GM13977 (cell line): ENCODE measurements around the gene ZNF627.

Experiments used
- DNase-seq: peaks from one replicate; pipeline ENCODE4 v3.0.0; 2012; ENCODE audit warnings: low spot score
- in situ Hi-C: fragments of 300-500 bp; cut with MboI; formaldehyde crosslinking; loops from one replicate; pipeline ENCODE4 v1.12.0; 2022; ENCODE audit warnings: low sequenced_read_pairs, low pct_unique_long_range_greater_than_20kb, mixed read lengths, inconsistent platforms; ENCODE audit not compliant: unreplicated experiment
- TF ChIP-seq, protein P1 (sequence below): IDR thresholded peaks from 2 replicates; pipeline ENCODE4 v1.5.1; 2012; ENCODE audit warnings: mild to moderate bottlenecking, control low read depth; ENCODE audit not compliant: insufficient read depth; ENCODE audit errors: extremely low read depth, missing control alignments

ZNF627 gene

DNA sequence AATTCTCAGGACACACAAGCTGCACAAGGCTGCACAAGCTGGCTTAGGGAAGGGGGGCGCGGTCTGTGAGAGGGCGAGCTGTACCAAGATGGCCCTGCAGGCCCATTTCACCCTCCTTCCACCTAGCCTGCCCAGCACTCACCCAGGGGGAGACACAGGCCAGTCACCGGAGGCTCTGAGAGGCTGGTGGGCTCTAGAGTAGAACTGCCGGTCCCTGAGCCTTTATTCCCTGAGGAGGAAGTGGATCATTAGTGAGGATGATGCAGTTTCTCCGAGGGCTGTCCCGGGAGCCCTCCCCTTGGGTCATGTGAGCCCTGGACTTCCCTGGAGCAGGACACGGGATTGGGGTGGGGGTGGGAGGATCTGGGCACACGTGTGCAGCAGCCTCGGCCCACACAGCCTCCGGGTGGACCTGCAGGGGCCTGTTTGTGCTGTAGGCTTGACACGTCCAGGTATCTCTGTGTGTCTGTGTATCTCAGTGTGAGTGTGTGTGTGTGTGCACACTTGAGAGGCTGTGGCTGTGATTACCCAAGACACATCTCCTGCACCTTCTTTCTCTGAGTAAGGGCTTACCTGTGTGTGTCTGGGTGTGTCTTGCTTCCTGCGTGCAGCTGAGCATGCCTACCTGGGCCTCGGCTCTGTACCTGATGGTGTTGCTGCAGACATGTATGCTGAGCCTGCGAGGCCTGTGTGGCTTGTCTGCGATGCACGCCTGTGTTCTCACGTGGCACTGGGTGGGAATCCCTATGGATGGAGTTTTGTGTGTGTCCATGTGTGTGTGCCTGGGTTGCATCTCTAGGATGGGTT is 19.6 kb upstream of the ZNF627 start, which contains the start of gene ACP5:
TSS of gene ACP5 (minus strand) at position 195 of the 807 bp plus-strand sequence. CDS start 328 bp downstream, outside the sequence.
- in situ Hi-C loops = no loop called here
- TF ChIP-seq, protein P1, sequence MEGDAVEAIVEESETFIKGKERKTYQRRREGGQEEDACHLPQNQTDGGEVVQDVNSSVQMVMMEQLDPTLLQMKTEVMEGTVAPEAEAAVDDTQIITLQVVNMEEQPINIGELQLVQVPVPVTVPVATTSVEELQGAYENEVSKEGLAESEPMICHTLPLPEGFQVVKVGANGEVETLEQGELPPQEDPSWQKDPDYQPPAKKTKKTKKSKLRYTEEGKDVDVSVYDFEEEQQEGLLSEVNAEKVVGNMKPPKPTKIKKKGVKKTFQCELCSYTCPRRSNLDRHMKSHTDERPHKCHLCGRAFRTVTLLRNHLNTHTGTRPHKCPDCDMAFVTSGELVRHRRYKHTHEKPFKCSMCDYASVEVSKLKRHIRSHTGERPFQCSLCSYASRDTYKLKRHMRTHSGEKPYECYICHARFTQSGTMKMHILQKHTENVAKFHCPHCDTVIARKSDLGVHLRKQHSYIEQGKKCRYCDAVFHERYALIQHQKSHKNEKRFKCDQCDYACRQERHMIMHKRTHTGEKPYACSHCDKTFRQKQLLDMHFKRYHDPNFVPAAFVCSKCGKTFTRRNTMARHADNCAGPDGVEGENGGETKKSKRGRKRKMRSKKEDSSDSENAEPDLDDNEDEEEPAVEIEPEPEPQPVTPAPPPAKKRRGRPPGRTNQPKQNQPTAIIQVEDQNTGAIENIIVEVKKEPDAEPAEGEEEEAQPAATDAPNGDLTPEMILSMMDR = no peak
- no peak for DNase-seq

DNA sequence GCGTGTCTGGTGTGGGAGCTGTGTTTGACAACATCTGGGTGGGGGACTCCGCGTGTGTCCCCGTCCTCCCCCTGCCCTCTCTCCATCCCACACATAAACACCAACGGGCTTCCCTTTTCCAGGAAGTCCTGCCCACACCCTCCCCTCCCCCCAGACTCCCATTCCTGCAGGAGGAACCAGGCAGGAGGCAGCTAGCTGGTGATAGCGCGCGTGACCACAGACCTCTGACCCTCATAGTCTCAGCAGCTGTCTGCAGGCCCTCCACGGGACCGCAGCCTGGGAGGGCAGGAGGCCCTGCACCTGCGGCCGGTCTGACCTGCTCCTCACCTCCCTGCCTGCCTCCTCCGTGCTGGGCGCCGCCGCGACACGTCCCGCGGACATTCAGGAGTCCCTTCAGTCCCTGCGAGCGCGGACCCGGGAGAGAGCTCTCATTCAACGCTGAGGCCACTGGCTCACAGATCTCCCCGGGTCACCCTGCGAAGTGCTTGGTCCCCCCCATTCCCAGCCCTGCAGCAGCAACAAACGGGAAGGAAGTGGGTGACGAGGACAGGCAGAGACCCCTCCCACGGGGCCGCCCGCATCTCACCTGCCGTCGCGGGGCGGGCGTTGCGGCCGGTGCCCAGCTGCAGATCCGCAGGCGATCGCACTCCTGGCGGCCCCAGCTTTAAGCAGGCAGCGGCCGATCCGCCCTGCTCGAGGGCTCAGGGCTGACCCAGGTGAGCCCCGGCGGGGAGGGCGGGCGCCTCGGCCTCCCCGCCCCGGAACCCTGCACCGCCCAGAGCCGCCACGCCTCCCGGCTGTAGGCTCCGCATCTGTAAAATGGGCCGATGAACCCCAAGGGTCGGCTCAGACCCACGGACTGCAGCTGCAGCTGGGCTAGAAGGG is 18.8 kb upstream of the ZNF627 start:
- TF ChIP-seq, protein P1 = no peak
- in situ Hi-C loops = no loop called here
- peak; percentile 71 for DNase-seq

DNA sequence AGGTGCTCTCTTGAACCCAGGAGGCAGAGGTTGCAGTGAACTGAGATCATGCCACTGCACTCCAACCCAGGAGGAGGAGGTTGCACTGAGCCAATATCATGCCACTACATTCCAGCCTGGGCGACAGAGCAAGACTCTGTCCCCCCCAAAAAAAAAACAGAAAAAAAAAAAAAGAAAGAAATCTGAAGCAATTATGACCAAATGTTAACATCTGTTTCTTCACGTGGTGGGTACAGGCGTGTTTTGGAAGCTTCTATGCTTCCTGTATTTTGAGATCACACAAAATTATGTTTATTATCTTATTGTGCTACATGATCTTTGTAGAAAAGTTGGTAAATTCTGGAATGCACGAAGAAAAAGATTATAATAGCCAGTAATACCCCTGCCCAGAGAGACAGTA is 17.2 kb upstream of the ZNF627 start:
- in situ Hi-C loops = no loop called here
- no peak for DNase-seq
- TF ChIP-seq, protein P1 = no peak

DNA sequence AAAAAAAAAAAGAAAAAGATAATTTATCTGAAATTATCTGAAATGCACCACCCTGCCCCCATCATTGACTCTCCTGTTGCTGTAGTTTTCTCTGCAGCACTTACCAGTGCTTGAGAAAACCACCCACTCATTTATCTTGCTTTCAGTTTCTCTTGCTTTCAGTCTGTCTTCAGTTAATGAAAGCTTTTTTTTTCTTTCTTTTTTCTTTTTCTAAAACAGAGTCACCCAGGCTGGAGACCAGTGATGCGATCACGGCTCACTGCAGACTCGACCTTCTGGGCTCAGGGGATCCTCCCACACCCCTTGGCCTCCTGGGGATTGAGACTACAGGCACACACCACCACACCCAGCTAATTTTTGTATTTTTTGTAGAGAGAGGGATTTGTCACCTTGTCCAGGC is 15.5 kb upstream of the ZNF627 start:
- in situ Hi-C loops = no loop called here

DNA sequence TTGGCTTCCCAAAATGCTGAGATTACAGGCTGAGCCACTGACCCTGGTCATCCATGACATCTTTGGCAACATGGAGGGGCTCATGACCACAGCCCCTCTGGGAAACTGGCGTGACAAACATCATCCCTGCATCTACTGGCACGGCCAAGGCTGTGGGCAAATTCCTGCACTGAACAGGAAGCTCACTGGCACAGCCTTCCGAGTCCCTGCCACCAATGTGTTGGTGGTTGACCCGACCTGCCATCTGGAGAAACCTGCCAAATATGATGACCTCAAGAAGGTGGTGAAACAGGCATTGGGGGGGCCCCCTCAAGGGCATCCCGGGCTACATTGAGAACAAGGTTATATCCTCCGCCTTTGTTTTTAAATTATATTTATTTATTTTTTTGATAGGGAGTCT is 11.0 kb upstream of the ZNF627 start:
- in situ Hi-C loops = no loop called here
- DNase-seq = no peak
- TF ChIP-seq, protein P1 = no peak

More for the DNA sequence above, 15.5 kb upstream of the ZNF627 start:
- TF ChIP-seq, protein P1 = no peak
- DNase-seq = peak; percentile 82

DNA sequence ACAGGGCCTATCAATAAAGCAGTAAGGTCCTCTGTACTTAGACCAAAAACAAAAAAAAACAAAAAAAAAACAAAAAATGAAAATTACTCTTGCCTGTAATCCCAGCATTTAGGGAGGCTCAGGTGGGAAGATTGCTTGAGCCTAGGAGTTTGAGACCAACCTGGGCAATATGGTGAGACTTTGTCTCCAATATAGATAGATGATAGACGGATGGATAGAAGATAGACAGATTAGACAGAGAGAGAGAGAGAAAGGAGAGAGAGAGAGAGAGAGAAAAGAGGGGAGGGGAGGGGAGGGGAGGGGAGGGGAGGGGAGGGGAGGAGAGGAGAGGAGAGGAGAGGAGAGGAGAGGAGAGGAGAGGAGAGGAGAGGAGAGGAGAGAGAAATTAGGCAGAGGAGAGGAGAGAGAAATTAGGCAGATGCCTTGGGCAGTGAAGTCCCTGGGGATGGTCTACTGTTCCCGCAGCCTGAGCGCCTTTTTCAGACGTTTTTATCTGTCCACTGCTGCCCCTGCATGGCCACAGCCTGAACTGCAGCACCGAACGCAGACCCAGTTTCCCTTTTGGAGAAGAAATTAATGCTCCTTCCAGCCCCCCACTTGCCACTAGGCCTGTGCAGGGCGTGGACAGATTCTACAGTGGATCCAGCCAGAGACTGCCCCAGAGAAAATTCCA is 9.8 kb upstream of the ZNF627 start:
- in situ Hi-C loops = no loop called here
- peak; percentile 79 for DNase-seq
- TF ChIP-seq, protein P1 = peak; percentile 97
